Activated T-helper 1 cell treated with anti-CD3 and anti-CD28 coated beads, Interleukin-2, amount 50 U/mL, for 16 hours (primary cell): Measurements from ENCODE around the gene TECPR1.

ENCODE experiments used
- DNase-seq, 2 donors: peaks; one replicate each; pipeline ENCODE4 v3.0.0-alpha.2; 2020; ENCODE audit warnings: low read depth in 1 of 2, low spot score in 1 of 2

TECPR1 gene

DNA sequence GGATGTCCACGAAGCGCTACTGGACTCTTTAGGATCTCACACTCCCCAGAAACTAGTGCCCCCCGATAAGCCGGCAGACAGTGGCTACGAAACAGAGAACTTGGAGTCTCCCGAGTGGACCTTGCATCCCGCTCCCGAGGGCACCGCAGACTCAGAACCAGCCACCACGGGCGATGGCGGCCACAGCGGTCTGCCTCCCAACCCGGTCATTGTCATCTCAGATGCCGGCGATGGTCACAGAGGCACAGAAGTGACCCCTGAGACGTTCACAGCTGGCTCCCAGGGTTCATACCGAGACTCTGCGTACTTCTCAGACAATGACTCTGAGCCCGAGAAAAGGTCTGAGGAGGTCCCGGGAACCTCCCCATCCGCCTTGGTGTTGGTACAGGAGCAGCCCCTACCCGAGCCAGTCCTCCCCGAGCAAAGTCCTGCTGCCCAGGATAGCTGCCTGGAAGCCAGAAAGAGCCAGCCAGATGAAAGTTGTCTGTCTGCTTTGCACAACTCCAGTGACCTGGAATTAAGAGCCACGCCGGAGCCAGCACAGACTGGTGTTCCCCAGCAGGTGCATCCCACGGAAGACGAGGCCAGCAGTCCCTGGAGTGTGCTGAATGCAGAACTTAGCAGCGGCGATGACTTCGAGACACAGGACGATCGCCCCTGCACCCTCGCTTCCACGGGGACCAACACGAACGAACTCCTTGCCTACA, 58.4 kb downstream of the TECPR1 start:
- no peak for DNase-seq

DNA sequence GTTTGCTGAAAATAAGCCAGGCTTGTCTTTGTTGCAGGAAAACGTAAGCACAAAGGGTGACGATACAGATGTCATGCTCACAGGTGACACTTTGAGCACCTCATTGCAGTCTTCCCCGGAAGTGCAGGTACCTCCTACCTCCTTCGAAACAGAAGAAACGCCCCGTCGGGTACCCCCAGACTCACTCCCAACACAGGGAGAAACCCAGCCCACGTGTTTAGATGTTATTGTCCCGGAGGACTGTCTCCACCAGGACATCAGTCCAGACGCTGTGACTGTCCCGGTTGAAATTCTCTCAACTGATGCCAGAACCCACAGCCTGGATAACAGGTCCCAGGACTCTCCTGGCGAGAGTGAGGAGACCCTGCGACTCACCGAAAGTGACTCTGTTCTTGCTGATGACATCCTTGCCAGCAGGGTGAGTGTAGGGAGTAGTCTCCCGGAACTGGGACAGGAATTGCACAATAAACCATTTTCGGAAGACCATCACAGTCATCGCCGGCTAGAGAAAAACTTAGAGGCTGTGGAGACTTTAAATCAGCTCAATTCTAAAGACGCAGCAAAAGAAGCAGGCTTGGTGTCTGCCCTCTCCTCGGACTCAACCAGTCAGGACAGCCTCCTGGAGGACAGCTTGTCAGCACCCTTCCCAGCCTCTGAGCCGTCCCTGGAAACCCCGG, 59.1 kb downstream of the TECPR1 start:
- no peak for DNase-seq

DNA sequence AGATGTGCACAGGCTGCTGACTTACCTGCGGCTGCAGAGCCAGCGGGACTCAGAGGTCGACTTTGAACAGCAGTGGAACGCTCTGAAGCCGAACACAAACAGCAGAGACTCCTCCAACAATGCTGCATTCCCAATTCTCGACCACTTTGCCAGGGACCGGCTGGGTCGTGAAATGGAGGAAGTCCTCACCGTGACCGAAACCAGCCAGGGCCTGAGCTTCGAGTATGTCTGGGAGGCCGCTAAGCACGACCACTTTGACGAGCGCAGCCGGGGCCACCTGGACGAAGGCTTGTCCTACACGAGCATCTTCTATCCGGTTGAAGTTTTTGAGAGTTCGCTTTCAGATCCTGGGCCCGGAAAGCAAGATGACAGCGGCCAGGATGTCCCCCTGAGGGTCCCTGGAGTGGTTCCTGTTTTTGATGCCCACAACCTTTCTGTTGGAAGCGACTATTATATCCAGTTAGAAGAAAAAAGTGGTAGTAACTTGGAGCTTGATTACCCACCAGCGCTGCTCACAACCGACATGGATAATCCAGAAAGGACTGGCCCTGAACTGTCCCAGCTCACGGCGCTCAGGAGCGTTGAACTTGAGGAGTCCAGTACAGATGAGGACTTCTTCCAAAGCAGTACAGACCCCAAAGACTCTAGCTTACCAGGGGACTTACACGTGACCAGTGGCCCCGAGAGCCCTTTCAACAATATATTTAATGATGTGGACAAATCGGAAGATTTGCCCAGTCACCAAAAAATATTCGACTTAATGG, 60.2 kb downstream of the TECPR1 start:
- no peak for DNase-seq

DNA sequence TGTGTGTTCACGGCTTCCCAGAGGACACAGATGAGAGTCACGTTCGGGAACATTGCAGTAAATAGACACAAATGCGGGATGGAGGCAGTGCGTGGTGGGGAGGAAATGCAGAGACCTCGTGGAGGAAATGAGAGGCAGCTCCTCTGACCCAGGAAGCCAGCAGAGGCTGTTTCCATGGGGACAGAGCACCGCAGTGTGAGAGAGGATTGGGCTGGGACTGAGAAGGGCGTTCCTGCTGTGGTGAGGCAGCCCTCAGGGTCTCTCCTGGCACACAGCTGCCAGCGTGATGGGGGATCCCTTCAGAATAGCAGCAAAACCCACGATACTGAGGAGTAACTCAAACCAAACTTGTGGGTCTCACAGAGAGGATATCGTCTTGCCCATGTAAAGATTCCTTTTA, 62.5 kb downstream of the TECPR1 start:
- no peak for DNase-seq

DNA sequence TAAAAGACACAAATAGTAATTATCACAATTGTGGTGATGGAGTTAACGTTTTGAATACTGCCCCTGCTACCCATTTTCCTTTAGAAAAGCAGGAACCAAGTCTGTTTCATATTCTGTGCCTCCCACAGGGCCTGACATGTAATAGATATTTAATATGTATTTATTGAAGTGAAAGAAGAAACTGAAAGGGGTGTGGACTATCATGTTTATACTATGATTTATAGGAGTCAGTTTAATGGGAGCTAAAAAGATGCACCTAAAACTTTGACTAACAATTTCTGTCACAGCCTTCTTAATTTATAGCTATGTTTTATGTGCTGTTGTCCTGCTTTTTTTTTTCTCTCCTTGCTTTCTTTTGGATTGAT, 64.9 kb downstream of the TECPR1 start:
- DNase-seq: no peak

DNA sequence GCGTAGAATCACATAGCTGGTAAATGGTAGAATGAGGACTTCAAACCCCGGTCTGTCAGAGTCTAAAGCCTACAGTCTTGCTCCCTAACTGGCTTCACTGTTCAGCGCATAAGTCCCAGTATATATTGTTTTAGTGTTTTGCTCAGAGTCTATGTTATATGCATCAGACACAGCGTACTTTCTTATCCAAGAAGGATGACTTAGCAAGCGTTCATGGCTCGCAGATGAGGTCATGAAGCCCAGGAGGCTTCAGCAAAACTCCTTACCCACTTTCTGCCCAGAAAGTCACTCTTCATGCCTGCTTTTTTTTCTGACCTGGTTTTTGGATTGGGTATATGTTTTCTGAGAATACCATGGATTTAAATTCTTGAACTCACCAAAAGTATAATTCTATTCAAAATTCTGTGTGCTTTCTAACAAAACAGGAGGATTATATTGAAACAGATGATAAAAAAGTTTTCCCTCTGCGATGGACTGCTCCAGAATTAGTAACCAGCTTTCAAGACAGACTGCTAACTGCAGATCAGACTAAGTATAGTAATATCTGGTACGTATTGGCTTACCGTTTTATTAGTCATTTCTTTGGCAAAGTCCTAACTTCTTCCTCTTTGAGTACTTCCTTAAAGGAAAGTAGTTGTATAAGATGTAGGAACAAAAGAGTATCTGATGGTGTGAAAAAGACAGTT, 65.4 kb downstream of the TECPR1 start:
- DNase-seq: no peak

DNA sequence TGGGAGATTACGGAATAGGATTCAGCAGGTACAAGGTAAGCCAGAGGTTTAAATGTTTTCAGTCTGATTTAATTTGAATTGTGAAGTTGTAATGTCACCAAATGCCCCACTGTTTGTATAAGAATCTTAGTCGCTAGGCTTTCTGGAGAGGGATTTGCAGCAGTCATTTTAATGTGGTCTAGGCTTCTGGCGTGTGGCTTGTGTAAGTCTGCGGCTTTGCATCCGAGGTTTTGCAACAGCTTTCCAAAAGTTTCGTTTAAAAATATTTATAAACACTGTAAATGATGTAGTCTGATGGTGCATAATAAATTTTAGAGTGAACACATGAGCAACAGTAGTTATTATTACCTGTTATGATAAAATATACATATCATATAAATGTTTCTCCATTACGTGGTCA, 66.9 kb downstream of the TECPR1 start:
- DNase-seq: no peak

DNA sequence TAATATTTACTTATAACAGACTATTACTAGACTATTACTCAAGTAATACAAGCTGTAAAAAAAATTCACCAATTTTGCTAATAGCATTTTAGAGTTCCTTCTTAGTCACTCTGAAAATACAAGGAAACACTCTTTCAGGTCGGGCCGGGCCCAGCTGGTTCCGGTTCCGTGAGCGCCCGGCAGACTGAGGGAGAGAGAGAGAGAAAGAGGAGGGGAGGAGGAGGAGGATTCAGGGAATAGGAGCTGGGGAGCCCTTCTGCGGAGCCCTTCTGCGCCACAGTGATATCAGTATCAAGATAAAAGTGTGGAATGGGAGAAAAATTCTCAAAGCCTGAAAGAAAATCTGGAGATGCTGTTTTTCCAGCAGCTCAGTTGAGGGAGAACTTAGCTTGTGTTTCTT, 71.3 kb downstream of the TECPR1 start:
- no peak for DNase-seq

DNA sequence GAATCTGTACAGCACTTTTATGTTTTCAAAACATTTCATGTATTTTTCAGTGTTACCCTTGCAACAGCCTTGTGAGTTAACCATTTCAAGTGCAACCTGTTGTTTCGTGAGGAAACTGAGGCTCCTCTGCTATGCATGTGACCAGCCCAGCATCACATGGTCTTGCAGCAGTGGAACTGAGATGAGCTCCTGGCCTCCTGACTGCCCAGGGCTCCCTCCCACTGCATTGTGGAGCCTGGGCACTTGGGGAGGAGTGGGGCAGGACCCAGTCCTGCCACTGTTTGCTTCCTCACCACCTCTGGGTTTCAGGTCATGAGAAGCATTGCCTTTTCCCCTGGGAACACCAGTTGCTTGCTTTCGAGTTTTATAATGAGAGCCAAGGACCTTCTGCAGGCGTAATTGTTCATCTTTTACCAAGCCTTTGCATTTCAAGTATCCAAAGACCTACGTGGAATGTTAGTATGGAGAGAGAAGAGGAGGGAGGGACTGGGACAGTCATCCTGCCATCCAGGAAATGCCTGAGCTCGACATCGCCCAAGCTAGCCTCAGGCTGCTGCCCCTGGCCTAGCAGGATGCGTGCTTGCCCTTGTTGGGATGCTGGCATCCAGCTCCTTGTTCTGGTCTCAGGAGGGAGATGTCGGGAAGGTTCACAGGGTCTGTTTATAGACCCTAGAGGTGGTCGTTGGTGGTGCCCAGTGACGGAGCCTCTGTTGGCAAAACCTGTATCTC, 73.1 kb downstream of the TECPR1 start:
- no peak for DNase-seq

DNA sequence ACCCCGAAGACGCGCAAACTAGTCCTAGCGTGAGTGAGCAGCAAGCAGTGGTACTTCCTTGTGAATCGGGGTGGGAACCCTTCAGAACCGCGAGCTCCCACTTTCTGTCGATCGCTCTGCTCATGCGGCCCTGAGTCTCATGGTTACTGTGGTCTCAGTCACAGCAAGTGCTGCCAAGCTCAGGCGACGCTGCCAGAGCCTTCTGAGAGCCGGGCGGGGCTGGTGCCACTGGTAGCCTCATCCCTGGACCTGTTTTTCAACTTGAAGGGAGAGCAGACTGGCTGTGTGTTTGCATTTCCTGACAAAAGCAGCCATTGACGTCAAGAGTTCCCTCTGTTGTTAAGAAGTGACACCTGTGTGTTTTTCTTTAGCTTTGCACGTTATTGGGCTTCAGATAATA, 73.7 kb downstream of the TECPR1 start:
- no peak for DNase-seq

DNA sequence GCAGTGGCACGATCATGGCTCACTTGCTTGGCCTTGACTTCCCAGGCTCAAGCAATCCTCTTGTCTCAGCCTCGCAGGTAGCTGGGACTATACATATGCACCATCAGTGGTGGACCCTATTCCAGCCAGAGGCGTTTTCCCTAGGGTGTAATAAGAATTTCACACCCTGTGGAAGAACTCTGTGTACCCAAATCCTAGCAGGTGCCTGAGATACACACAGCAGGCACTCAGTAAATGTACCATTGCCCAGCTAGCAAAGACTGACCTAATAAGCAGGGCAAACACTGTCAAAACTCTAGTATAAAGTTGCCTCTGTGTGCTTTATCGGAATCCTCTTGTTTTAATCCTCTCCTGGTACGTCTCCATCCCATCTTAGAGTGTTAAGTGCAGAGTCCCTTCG, 74.5 kb downstream of the TECPR1 start:
- DNase-seq: no peak

DNA sequence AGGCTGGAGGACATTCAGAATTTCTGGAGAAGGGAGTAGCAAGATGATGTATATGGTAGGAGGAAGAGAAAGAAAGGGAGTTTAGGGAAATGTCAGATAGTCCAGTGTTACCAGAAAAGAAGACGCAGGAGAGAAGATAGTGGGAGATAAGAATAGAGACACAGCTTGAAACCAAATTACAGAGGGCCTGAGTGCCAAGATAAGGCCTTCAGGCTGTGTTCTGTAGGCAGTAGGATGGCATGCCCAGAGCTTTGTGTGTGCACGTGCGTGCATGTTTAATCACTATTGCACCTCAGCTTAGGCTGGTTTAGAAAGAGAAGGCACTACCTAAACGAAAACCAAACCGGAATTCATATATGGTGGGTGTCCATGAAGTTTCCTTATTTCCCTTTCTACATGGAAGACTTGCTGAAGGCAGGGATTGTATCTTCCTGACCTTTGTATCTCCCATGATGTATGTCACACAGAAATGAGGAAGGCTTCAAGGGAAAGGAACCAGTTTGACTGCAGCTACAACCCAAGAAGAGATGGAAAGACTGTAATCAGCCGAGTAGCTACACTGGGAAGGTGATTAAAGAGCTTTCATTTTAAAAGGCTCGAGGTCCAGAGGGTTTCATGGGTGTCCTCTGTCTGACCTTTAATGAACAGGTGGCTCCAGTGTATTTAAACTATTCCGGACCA, 76.6 kb downstream of the TECPR1 start:
- DNase-seq: no peak

DNA sequence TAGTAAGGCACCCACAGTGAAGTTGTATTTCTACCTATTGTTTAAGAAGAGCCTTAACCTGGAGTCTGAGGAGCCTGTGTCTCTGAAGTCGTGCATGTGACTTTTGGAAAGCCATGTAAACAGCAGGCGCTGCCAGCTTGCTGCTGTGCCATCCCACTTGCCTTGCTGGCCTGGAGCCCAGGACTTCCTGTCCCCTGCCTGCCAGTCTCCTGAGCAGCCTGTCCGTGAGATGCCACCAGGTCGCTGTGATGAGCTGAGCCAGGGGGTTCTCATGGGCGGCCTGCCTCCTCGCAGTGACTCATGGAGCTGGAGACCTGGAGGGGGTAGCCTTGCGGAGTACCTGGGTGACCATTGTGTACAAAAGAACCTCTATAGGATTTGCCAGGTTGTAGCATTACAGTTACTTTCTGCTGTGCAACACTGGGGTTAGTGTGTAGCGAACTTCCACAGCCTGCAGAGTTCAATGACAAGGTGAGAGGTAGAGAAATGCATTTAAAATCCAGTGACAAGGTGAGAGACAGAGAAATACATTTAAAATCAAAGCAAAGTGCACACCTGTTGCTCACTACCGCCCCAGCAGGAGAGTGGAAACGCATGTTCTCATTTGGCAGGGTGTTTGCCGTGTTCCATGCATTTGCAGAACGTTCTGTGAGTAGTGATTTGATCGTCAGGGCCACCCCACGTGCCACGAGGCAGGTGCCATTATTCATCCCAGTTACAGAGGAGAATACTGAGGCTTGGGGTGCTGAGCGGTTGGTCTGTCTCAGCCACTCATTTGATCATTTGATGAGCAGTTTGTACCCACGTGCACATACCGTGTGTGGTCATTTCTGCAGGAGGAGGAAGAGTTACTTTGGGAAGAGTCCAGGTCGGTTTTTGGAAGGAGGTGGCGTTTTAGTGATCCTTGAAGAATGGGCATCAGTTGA, 77.4 kb downstream of the TECPR1 start:
- DNase-seq: no peak

DNA sequence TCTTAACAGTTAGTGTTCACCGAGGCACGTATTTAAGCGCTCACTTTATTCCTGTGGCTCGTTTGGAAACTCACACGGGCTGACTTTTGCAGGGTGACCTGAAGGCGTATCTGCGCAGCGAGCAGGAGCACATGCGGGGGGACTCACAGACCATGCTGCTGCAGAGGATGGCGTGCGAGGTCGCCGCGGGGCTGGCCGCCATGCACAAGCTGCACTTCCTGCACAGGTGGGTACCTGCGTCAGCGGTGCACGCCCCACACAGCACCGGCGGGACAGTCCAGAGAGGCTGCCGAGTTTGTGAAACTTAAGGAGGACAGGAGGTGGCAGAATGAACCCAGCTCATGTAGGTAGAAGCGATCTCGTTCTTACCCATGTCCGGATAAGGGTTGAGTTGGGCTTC, 80.6 kb downstream of the TECPR1 start:
- no peak for DNase-seq

DNA sequence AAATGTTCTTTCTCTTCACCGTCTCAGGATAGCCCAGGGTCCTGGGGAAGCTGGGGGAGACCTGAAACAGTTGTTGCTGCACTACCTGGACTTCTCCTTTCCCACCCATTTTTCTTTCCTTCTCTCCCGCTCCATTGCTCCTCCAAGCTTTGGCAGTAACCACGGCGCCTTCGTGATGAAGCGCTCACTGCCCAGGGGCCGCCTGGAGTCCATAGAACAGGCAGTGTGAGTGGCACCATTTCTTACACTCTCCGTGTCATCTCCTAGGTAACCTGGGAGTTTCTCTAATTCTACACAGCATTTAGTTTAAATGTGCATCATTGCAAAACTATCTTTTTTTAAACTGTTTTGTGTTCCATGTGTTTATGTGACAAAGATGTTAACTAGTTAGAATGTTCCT, 81.1 kb downstream of the TECPR1 start:
- DNase-seq: no peak

DNA sequence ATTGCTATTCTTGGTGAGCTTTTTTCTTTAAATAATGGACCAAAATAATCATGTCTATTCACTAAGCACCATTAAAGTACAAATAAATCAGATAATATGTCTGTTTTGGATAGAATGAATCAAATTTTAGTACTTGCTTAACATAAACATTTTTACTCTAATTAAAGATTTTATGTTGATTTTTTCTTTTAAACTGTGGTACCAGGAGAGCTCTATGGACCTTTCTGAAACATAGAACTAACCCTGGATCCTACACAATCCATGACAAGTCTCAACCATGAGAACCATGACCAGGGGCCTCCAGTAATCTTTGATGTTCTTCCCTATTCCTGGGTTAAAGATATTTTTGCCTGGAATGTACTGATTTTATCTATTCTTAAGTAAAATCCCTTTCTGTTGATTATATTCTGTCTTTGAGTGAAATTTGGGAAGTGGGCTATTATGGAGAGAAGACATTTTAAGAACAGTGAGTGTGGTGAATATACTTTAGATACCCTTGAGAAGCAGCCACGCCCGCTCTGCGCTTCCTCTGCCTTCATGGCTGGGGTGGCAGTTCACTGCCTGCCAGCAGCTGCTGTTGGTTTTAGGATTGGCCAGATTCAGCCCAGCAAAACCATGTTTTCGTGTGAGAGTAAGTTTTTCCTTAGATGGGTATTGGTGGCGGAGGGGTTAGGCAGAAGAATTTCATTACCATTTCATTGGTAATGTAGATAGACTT, 83.0 kb downstream of the TECPR1 start:
- DNase-seq: no peak

DNA sequence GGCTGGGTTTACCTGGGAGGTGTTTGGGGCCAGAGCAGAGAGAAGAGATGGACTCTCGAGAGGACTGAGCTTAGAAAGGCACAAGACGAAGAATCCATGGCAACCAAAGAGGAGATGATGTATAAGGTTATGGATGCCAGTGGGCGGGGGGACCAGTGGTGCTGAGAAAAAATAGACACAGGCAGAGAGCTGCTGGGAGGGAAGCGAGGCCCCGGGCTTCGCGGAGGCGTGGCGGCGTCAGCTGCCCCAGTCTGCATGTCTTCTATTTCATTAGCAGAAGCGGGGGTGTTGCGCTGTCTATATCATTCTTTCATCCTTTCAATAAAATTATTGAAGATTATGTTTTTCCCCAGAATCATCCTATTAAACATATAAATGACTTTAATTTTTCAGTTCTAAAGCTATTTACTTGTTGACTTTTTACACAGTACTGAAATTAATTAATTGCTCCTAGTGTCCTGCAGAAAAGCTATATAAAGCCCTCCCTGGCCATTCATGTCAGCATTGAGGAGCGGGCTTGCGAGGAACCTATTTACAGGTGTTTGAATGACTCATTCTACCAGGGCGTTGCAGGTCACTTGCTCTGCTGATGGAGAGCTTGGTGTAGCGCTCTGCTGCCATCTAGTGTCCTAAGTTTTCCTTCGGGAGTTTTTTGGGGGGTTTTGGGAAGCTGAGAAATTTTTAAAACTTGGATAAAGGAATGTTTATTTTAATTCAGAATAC, 83.7 kb downstream of the TECPR1 start:
- DNase-seq: peak; percentile 30 to 34

DNA sequence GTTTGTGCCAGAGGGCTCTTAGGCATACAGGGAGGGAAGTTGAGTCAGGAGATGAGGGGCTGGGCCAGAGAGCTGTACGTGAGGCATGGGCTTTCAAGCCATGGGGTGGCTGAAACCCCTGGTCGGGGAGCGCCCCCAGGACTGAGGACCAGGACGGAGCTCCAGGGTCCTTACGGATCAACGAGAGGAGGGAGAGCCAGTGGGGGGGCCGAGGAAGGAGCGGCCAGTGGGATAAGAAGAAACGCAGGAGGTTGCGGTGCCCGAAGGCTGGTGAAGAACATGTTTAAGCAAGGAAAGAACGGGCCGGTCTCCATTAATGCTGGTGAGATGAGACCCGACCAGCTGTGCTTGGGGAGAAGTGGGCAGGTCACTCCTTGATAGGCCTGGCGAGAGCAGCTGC, 84.4 kb downstream of the TECPR1 start:
- no peak for DNase-seq
